Panc1 (cell line): ENCODE measurements around the gene MYRIP.

Experiments used
- CTCF ChIP-seq: fragments of 450-650 bp; IDR thresholded peaks from 2 replicates; pipeline ENCODE4 v1.5.1; 2017; ENCODE audit warnings: mild to moderate bottlenecking
- POLR2AphosphoS5 ChIP-seq: IDR thresholded peaks from 2 replicates; pipeline ENCODE4 v1.6.1; 2012; ENCODE audit warnings: mild to moderate bottlenecking, low read depth, low read length, moderate library complexity
- REST ChIP-seq, 2 experiments: IDR thresholded peaks; 2 replicates each; pipeline ENCODE4 v1.6.1; 2011 to 2012; ENCODE audit warnings: low read depth in 2 of 2, control low read depth in 1 of 2, low read length in 1 of 2, mild to moderate bottlenecking in 1 of 2, moderate library complexity in 1 of 2; ENCODE audit not compliant: insufficient read depth in 1 of 2
- TCF7L2 ChIP-seq: IDR thresholded peaks from 2 replicates; pipeline ENCODE4 v1.6.1; 2011; ENCODE audit warnings: mild to moderate bottlenecking, low read depth, low read length, inconsistent platforms

- no peak for TF ChIP-seq CTCF
- no peak for TF ChIP-seq POLR2AphosphoS5
- no peak for TF ChIP-seq TCF7L2
- TF ChIP-seq REST (IDR thresholded peaks at IDR 0.05; ENCODE audit: insufficient read depth in 1 of 2, low read depth in 2 of 2, low read length in 1 of 2), result no peak
These were observed 4.6 kb downstream of the MYRIP start for GRCh38 chr3:39814007-39814406.
